K562 (cell line): ENCODE data around the gene KIF5A. TPM values are rescaled to one million over a fixed set of nuclear protein-coding genes. Genes with fewer than 3 reads are reported as not detected.
A peak's percentile ranks its signal among the peaks of the same experiment; 100 is the strongest.

ENCODE experiments used
- ATAC-seq: fragments of 200-7000 bp; cut with Tn5 transposase; 3 replicates; pipeline ENCODE4 v1.9.1; 2020; ENCODE audit warnings: moderate library complexity
- BruUV-seq: library from RNA; stranded (reverse); fragments of 400-500 nt; replicated peaks from 2 replicates; lab custom pipeline; 2021; lab: Mats Ljungman, UMichigan
- CTCF ChIA-PET: fragments of 300-600 bp; formaldehyde crosslinking; extraction: SDS; loops from one replicate; lab custom pipeline; 2021; ENCODE audit warnings: low intra/inter-chr PET ratio; lab: Yijun Ruan, JAX
- POLR2A ChIA-PET: fragments of 300-600, 350-650 bp; sonication (Branson Sonifier 250); formaldehyde crosslinking; extraction: SDS; loops from one replicate; lab custom pipeline; 2021; ENCODE audit warnings: antibody characterized with exemption, inconsistent platforms; lab: Yijun Ruan, JAX
- DNase-seq, 4 experiments: peaks; one replicate each; pipeline versions ENCODE4 v3.0.0 to v3.0.0-alpha.2; 2011 to 2018; ENCODE audit warnings: low spot score in 3 of 4, mixed read lengths in 3 of 4; ENCODE audit errors: extremely low read depth in 1 of 4
- FAIRE-seq: peaks from 2 replicates; lab custom pipeline; 2011; peaks lifted over from hg19 to GRCh38; lab: Jason Lieb, UNC
- H2AFZ ChIP-seq: 2 replicates; pipeline ENCODE4 v1.6.0; 2011; ENCODE audit warnings: low read depth, low read length, control low read depth, inconsistent platforms
- H3K27ac ChIP-seq: fragments of 200-600 bp; 3 replicates; pipeline ENCODE4 v1.8.0; 2011; ENCODE audit warnings: low read depth, mild to moderate bottlenecking, control low read depth, inconsistent platforms, low read length, moderate library complexity, mixed read lengths; ENCODE audit errors: extremely low read depth
- H3K27me3 ChIP-seq, 2 experiments: fragments of 300-600 bp in 1 of 2; 2 replicates in 1 of 2; 3 replicates in 1 of 2; pipeline versions ENCODE4 v1.6.0 to v1.8.0; 2011; ENCODE audit warnings: inconsistent platforms in 2 of 2, low read length in 2 of 2, mild to moderate bottlenecking in 1 of 2, mixed read lengths in 1 of 2, moderate library complexity in 1 of 2; ENCODE audit not compliant: control insufficient read depth in 2 of 2, insufficient read depth in 2 of 2
- H3K36me3 ChIP-seq: fragments of 300-600 bp; 3 replicates; pipeline ENCODE4 v1.8.0; 2011; ENCODE audit warnings: mild to moderate bottlenecking, low read length, inconsistent platforms; ENCODE audit not compliant: control insufficient read depth, insufficient read depth
- H3K4me1 ChIP-seq, 2 experiments: fragments of 200-600 bp in 1 of 2; replicated peaks in 1 of 2; 2 replicates in 1 of 2; 3 replicates in 1 of 2; pipeline versions ENCODE4 v1.5.1 to v1.8.0; 2011; ENCODE audit warnings: inconsistent platforms in 2 of 2, low read length in 2 of 2, mild to moderate bottlenecking in 1 of 2, mixed read lengths in 1 of 2, moderate library complexity in 1 of 2; ENCODE audit not compliant: control insufficient read depth in 2 of 2, insufficient read depth in 2 of 2
- H3K4me2 ChIP-seq: 2 replicates; pipeline ENCODE4 v1.6.1; 2011; ENCODE audit warnings: low read length, control low read depth, inconsistent platforms, mixed read lengths; ENCODE audit not compliant: insufficient read depth
- H3K4me3 ChIP-seq: fragments of 200-600 bp; sonication (generic), shearing (Covaris generic); 2 replicates; pipeline ENCODE4 v1.5.1; 2016; ENCODE audit warnings: control low read depth, inconsistent platforms
- H3K79me2 ChIP-seq: fragments of 200-600 bp; 3 replicates; pipeline ENCODE4 v1.8.0; 2011; ENCODE audit warnings: low read length, inconsistent platforms; ENCODE audit not compliant: control insufficient read depth, insufficient read depth
- H3K9ac ChIP-seq, 2 experiments: 2 replicates each; pipeline versions ENCODE4 v1.6.0 to v1.6.1; 2011; ENCODE audit warnings: low read depth in 2 of 2, low read length in 2 of 2, control low read depth in 1 of 2, inconsistent platforms in 1 of 2, mild to moderate bottlenecking in 1 of 2, mixed read lengths in 1 of 2; ENCODE audit not compliant: insufficient read depth in 1 of 2
- H3K9me1 ChIP-seq: one replicate; pipeline ENCODE4 v1.6.0; 2011; ENCODE audit warnings: inconsistent platforms, mild to moderate bottlenecking, low read length, moderate library complexity; ENCODE audit not compliant: control insufficient read depth, insufficient read depth
- H3K9me3 ChIP-seq: replicated peaks from 2 replicates; pipeline ENCODE4 v1.5.1; 2011; ENCODE audit warnings: low read depth, low read length, inconsistent platforms; ENCODE audit not compliant: control insufficient read depth, insufficient read depth
- H4K20me1 ChIP-seq: replicated peaks from 2 replicates; pipeline ENCODE4 v1.6.1; 2011; ENCODE audit warnings: low read length, inconsistent platforms, mixed read lengths; ENCODE audit not compliant: control insufficient read depth, insufficient read depth
- BRD9 ChIP-seq: fragments of 450-650 bp; IDR thresholded peaks from 2 replicates; pipeline ENCODE4 v1.6.1; 2018; ENCODE audit warnings: low read depth; ENCODE audit not compliant: partially characterized antibody
- CTCF ChIP-seq, 3 experiments: IDR thresholded peaks in 2 of 3; conservative IDR thresholded peaks in 1 of 3; 2 replicates each; pipeline ENCODE4 v1.5.1; 2011 to 2012; ENCODE audit warnings: low read length in 3 of 3, mild to moderate bottlenecking in 3 of 3, control low read depth in 2 of 3, improper control_type of control experiment in 1 of 3, inconsistent platforms in 1 of 3, low read depth in 1 of 3, mixed read lengths in 1 of 3, moderate library complexity in 1 of 3; ENCODE audit not compliant: insufficient read depth in 2 of 3
- GABPB1 ChIP-seq: sonication (generic); formaldehyde crosslinking; IDR thresholded peaks from 2 replicates; pipeline ENCODE4 v1.8.0; 2022; ENCODE audit warnings: mild to moderate bottlenecking, missing genetic modification reagents
- ILK ChIP-seq: fragments of 450-650 bp; IDR thresholded peaks from 2 replicates; pipeline ENCODE4 v1.6.1; 2016; ENCODE audit warnings: missing genetic modification characterization, low read depth, mild to moderate bottlenecking, missing compliant biosample characterization, moderate library complexity, borderline replicate concordance
- TBL1XR1 ChIP-seq, 2 experiments: IDR thresholded peaks; 2 replicates each; pipeline ENCODE4 v1.6.1; 2012; ENCODE audit warnings: improper control_type of control experiment in 2 of 2, low read length in 2 of 2, mild to moderate bottlenecking in 1 of 2
- TBP ChIP-seq: optimal IDR thresholded peaks from 2 replicates; pipeline ENCODE3; 2011; ENCODE audit warnings: low read depth, low read length, improper control_type of control experiment
- ZNF431 ChIP-seq: sonication (generic); formaldehyde crosslinking; IDR thresholded peaks from 2 replicates; pipeline ENCODE4 v1.8.0; 2022; ENCODE audit warnings: mild to moderate bottlenecking, missing genetic modification reagents
- ZNF740 ChIP-seq, 3 experiments: fragments of 200-800 bp in 1 of 3; sonication (Bioruptor generic) in 1 of 3; sonication (generic) in 1 of 3; formaldehyde crosslinking in 1 of 3; IDR thresholded peaks; 2 replicates each; pipeline versions ENCODE4 v1.6.1 to v1.8.0; 2016 to 2022; ENCODE audit warnings: mild to moderate bottlenecking in 2 of 3, missing compliant biosample characterization in 2 of 3, missing genetic modification characterization in 2 of 3, missing genetic modification reagents in 1 of 3
- ZNF785 ChIP-seq: fragments of 250-450 bp; sonication (Bioruptor Pico); IDR thresholded peaks from 2 replicates; pipeline ENCODE4 v1.4.0; 2020; ENCODE audit warnings: mild to moderate bottlenecking
- ZSCAN32 ChIP-seq: fragments of 450-650 bp; formaldehyde crosslinking; IDR thresholded peaks from 2 replicates; pipeline ENCODE4 v1.4.0; 2020; ENCODE audit warnings: mild to moderate bottlenecking, moderate library complexity
- WGBS: fragments of 100-300 bp; shearing (Covaris generic); methylation state at CpG from one replicate; pipeline ENCODE4 v1.1.6; 2016; ENCODE audit warnings: low coverage, mixed read lengths; ENCODE audit not compliant: insufficient coverage; ENCODE audit errors: missing lambda C conversion rate; 5-methylcytosine and 5-hydroxymethylcytosine counted together
- in situ Hi-C: fragments of 300-500 bp; cut with MboI; formaldehyde crosslinking; loops from 4 replicates; pipeline ENCODE4 v1.15.0; 2018; ENCODE audit warnings: inconsistent platforms, mixed read lengths
- intact Hi-C: fragments of 100-400 bp; cut with micrococcal nuclease; formaldehyde crosslinking; loops from 2 replicates; pipeline ENCODE4 v1.14.2; 2022
- polyA plus RNA-seq, 8 experiments: library from polyadenylated mRNA; depleted of rRNA in 4 of 8; stranded (reverse) in 5 of 8; unstranded in 3 of 8; fragments of >200 nt; fragmentation: Nextera tagmentation in 2 of 8; fragmentation: Illumina TruSeq in 1 of 8; extraction: Ambion mirVana in 2 of 8; extraction: Trizol in 1 of 8; gene quantifications; 2 replicates each; pipeline versions ENCODE4 v1.2.1 to v1.2.3, GENCODE V29; 2011 to 2014; ENCODE audit warnings: inconsistent platforms in 1 of 8, missing spikeins in 1 of 8
- total RNA-seq, 7 experiments: library from RNA; depleted of rRNA in 6 of 7; stranded (reverse); fragments of >200 nt in 6 of 7; fragmentation: Illumina TruSeq in 2 of 7; extraction: Trizol in 2 of 7; gene quantifications; 2 replicates each; pipeline versions ENCODE4 v1.2.1 to v1.2.3, GENCODE V29; 2011 to 2021; ENCODE audit warnings: low replicate concordance in 1 of 7
- TF ChIP-seq, protein P1 (sequence below), 2 experiments: fragments of 450-650 bp; formaldehyde crosslinking in 1 of 2; IDR thresholded peaks; 2 replicates each; pipeline versions ENCODE4 v1.4.0 to v1.6.1; 2014 to 2020; ENCODE audit warnings: mild to moderate bottlenecking in 2 of 2, borderline replicate concordance in 1 of 2, low read depth in 1 of 2

Gene KIF5A
- total and polyA plus RNA-seq, 9 of the 15 experiments (the other 6 are each of a cell fraction or from before 2014, with no cell fraction given) = 3.4 to 17.7 (median 8.0) TPM

- H3K36me3 ChIP-seq = peaks cover 14% of the 10 kb centered on the region; the same call in 2 of the 3 replicates
- in situ Hi-C loops = no loop called here
- peaks cover 29 to 38% of the 10 kb centered on the region in 2 experiments for H3K4me1 ChIP-seq
- H3K9me3 ChIP-seq = no peaks in the 10 kb centered on the region
- H3K27me3 ChIP-seq = no peaks in the 10 kb centered on the region
- intact Hi-C loops = no loop called here
- H3K27ac ChIP-seq = no peak overlapping the region
- H3K79me2 ChIP-seq = no peaks in the 10 kb centered on the region
- H2AFZ ChIP-seq = peak overlapping the region; percentile 58
- POLR2A ChIA-PET = interaction anchor here (0.6 to 2.1 kb wide), 8 partner anchors 10 to 72 kb away, joined by 3 to 9 read pairs (median 4); partner anchors contain the start of gene PIP4K2C
- no TSS peak for BruUV-seq
- FAIRE-seq (peak; percentile 48), DNase-seq (no peak), ATAC-seq (no peak)
- 0 out of 4 replicates have a peak overlapping the region, but pooled peaks of 1 of the 2 experiments have one; percentile 14 for H3K9ac ChIP-seq
- no peaks in the 10 kb centered on the region for H4K20me1 ChIP-seq
- CTCF ChIA-PET = no interaction called here
- no peak overlapping the region for H3K4me2 ChIP-seq
- no peak overlapping the region for H3K4me3 ChIP-seq
- no peaks in the 10 kb centered on the region for H3K9me1 ChIP-seq
- 47% methylated on average over 2 of the region's 2 CpGs for WGBS
- TF ChIP-seq ILK (tag) (no peak), TBP (no peak), BRD9 (no peak), ZSCAN32 (no peak), ZNF785 (CRISPR knock-in tag) (no peak), TBL1XR1 (IDR thresholded peaks at IDR 0.05; ENCODE audit: low read length in 2 of 2) (no peak), ZNF740 (CRISPR knock-in tag; IDR thresholded peaks at IDR 0.05) (no peak), ZNF740 (tag; IDR thresholded peaks at IDR 0.05) (no peak), GABPB1 (CRISPR knock-in tag) (no peak), ZNF431 (CRISPR knock-in tag) (no peak), CTCF (IDR thresholded peaks at IDR 0.05 in 2 of 3, conservative IDR thresholded peaks at IDR 0.05 in 1 of 3; ENCODE audit: insufficient read depth in 2 of 3, low read depth in 1 of 3, low read length in 3 of 3) (no peak)
- TF ChIP-seq, protein P1, sequence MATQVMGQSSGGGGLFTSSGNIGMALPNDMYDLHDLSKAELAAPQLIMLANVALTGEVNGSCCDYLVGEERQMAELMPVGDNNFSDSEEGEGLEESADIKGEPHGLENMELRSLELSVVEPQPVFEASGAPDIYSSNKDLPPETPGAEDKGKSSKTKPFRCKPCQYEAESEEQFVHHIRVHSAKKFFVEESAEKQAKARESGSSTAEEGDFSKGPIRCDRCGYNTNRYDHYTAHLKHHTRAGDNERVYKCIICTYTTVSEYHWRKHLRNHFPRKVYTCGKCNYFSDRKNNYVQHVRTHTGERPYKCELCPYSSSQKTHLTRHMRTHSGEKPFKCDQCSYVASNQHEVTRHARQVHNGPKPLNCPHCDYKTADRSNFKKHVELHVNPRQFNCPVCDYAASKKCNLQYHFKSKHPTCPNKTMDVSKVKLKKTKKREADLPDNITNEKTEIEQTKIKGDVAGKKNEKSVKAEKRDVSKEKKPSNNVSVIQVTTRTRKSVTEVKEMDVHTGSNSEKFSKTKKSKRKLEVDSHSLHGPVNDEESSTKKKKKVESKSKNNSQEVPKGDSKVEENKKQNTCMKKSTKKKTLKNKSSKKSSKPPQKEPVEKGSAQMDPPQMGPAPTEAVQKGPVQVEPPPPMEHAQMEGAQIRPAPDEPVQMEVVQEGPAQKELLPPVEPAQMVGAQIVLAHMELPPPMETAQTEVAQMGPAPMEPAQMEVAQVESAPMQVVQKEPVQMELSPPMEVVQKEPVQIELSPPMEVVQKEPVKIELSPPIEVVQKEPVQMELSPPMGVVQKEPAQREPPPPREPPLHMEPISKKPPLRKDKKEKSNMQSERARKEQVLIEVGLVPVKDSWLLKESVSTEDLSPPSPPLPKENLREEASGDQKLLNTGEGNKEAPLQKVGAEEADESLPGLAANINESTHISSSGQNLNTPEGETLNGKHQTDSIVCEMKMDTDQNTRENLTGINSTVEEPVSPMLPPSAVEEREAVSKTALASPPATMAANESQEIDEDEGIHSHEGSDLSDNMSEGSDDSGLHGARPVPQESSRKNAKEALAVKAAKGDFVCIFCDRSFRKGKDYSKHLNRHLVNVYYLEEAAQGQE (IDR thresholded peaks at IDR 0.05; ENCODE audit: borderline replicate concordance) = no peak
- TF ChIP-seq, protein P1 (CRISPR knock-in tag; IDR thresholded peaks at IDR 0.05; ENCODE audit: low read depth) = no peak
Measured at GRCh38 chr12:57606399-57606798, 56.6 kb downstream of the KIF5A start.
